Nephron (organoid): ENCODE measurements around the gene ABHD16A.

Source experiments
- H3K27ac Mint-ChIP-seq, 3 experiments: 2 replicates each; pipeline ENCODE4 v1.8.0; 2020; ENCODE audit warnings: mixed read lengths in 3 of 3, mild to moderate bottlenecking in 2 of 3, moderate library complexity in 1 of 3
- H3K27me3 Mint-ChIP-seq: 2 replicates; pipeline ENCODE4 v1.8.0; 2021; ENCODE audit warnings: low read depth, mild to moderate bottlenecking, moderate library complexity, mixed read lengths
- H3K36me3 Mint-ChIP-seq: 2 replicates; pipeline ENCODE4 v1.8.0; 2020; ENCODE audit warnings: low read depth, mixed read lengths
- H3K4me1 Mint-ChIP-seq: 2 replicates; pipeline ENCODE4 v1.8.0; 2020; ENCODE audit warnings: mixed read lengths
- H3K4me3 Mint-ChIP-seq, 3 experiments: 2 replicates each; pipeline ENCODE4 v1.8.0; 2020; ENCODE audit warnings: mild to moderate bottlenecking in 3 of 3, mixed read lengths in 3 of 3, moderate library complexity in 2 of 3
- H3K9me3 Mint-ChIP-seq: 2 replicates; pipeline ENCODE4 v1.8.0; 2020; ENCODE audit warnings: mixed read lengths
- TF ChIP-seq, protein P1 (sequence below), 3 experiments: fragments of 200-600 bp; sonication (generic); IDR thresholded peaks; one replicate each; pipeline ENCODE4 v1.5.0; 2021; ENCODE audit warnings: antibody characterized with exemption in 3 of 3; ENCODE audit not compliant: unreplicated experiment in 3 of 3

Gene ABHD16A

GRCh38 chr6:31723980-31724691 is 21.0 kb upstream of the ABHD16A start:
- Mint-ChIP-seq H3K36me3 (peaks cover 44% of the 10 kb centered on the region), H3K9me3 (no peaks in the 10 kb centered on the region), H3K27me3 (peaks cover 4% of the 10 kb centered on the region), H3K27ac (peak overlapping the region in 1 of 3 experiments; percentile 14), H3K4me1 (peaks cover 5% of the 10 kb centered on the region), H3K4me3 (no peak overlapping the region)
- TF ChIP-seq, protein P1, sequence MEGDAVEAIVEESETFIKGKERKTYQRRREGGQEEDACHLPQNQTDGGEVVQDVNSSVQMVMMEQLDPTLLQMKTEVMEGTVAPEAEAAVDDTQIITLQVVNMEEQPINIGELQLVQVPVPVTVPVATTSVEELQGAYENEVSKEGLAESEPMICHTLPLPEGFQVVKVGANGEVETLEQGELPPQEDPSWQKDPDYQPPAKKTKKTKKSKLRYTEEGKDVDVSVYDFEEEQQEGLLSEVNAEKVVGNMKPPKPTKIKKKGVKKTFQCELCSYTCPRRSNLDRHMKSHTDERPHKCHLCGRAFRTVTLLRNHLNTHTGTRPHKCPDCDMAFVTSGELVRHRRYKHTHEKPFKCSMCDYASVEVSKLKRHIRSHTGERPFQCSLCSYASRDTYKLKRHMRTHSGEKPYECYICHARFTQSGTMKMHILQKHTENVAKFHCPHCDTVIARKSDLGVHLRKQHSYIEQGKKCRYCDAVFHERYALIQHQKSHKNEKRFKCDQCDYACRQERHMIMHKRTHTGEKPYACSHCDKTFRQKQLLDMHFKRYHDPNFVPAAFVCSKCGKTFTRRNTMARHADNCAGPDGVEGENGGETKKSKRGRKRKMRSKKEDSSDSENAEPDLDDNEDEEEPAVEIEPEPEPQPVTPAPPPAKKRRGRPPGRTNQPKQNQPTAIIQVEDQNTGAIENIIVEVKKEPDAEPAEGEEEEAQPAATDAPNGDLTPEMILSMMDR (IDR thresholded peaks at IDR 0.05; ENCODE audit: unreplicated experiment in 3 of 3) = no peak

- TF ChIP-seq, protein P1 (IDR thresholded peaks at IDR 0.05; ENCODE audit: unreplicated experiment in 3 of 3) = no peak
- Mint-ChIP-seq H3K27me3 (peaks cover 4% of the 10 kb centered on the region), H3K4me3 (no peak within 1 kb of the TSS), H3K36me3 (peaks cover 37% of the 10 kb centered on the region), H3K4me1 (no peaks in the 10 kb centered on the region), H3K9me3 (no peaks in the 10 kb centered on the region), H3K27ac (peak within 1 kb of the TSS in 1 of 3 experiments; percentile 14)
Observed at GRCh38 chr6:31723245-31723979, 20.3 kb upstream of the ABHD16A start, which contains the start of gene MPIG6B. TSS of gene MPIG6B (plus strand) at chr6:31723373. CDS start at chr6:31723384, 11 bp downstream.

DNA sequence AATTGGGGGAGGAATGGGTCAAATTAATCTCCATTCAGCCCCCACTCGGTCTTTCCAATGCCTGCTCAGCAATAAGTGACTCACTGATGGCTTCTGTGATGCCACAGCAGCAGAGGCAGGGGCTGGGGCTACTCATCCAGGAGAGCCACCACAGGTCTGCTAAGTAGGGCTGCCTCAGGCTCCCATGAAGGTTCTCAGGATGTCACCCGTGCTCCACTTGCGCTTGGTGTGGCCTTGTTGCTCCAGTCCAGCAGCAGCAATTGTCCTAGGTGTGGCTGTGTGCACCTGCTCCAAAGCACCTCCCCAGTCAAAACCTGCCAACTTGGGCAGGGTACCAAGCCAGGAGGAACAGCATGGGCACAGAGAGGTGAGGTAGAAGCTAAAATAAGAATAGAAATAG is 19.0 kb upstream of the ABHD16A start:
- H3K4me1 Mint-ChIP-seq = no peaks in the 10 kb centered on the region
- no peaks in the 10 kb centered on the region for H3K9me3 Mint-ChIP-seq
- peaks cover 28% of the 10 kb centered on the region for H3K36me3 Mint-ChIP-seq
- no peak overlapping the region for H3K27ac Mint-ChIP-seq
- TF ChIP-seq, protein P1 (IDR thresholded peaks at IDR 0.05; ENCODE audit: unreplicated experiment in 3 of 3) = no peak
- peaks cover 4% of the 10 kb centered on the region for H3K27me3 Mint-ChIP-seq
- H3K4me3 Mint-ChIP-seq = no peak overlapping the region

- Mint-ChIP-seq H3K4me1 (no peaks in the 10 kb centered on the region), H3K9me3 (no peaks in the 10 kb centered on the region), H3K36me3 (peaks cover 21% of the 10 kb centered on the region), H3K27ac (no peak within 1 kb of the TSS), H3K27me3 (peaks cover 4% of the 10 kb centered on the region), H3K4me3 (peak within 1 kb of the TSS in 1 of 3 experiments; percentile 38)
- TF ChIP-seq, protein P1 (IDR thresholded peaks at IDR 0.05; ENCODE audit: unreplicated experiment in 3 of 3) = no peak
Observed at GRCh38 chr6:31721351-31722020, 18.4 kb upstream of the ABHD16A start, which contains the start of gene LY6G6C. TSS of gene LY6G6C (minus strand) at chr6:31721746. CDS start at chr6:31721679, 67 bp downstream.

DNA sequence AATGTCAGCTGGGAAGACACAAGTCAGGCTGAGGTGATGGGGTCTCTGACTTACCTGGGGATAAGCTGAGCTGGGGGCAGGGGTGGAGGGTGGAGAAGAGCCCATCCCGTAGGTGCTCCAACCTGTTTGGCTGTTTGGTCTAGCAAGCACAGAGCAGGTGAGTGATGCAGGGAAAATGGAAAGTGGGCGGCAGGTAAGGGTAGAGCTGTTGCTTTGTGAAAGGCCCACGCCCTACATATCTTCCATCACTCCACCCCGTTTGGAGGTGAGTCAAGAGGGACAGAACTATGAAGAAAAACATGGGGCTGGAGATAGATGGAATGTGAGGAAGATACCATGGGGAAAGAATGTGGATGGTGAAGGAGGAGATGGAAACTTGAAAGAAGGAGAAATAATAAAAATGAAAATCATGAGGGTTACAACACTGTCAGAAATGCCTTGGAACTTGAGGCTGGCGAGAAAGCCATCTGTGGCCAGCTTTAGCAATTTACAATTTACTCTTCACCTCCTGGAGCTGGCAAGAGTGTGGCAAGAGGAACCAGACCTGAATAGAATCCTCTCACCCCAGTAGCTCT is 17.2 kb upstream of the ABHD16A start:
- Mint-ChIP-seq H3K4me3 (no peak overlapping the region), H3K36me3 (peaks cover 10% of the 10 kb centered on the region), H3K27ac (no peak overlapping the region), H3K9me3 (no peaks in the 10 kb centered on the region), H3K27me3 (peaks cover 4% of the 10 kb centered on the region), H3K4me1 (peaks cover 4% of the 10 kb centered on the region)
- TF ChIP-seq, protein P1 (IDR thresholded peaks at IDR 0.05; ENCODE audit: unreplicated experiment in 3 of 3) = no peak
